SK-N-SH treated with all-trans-retinoic acid at 6 μM for 48 hours (cell line): Measurements from ENCODE around the gene CCSER1.
A peak's percentile ranks its signal among the peaks of the same experiment; 100 is the strongest.
"Not testable (repeated sequence)": the region's sequence is repeated elsewhere in the genome, so short reads cannot be mapped to it uniquely, and the experiment has no call there.

ENCODE experiments used
- ATAC-seq: fragments of 200-7000 bp; cut with Tn5 transposase; 3 replicates; pipeline ENCODE4 v1.9.1; 2020; ENCODE audit warnings: mild to moderate bottlenecking, moderate library complexity
- ARNTL ChIP-seq: fragments of 450-650 bp; formaldehyde crosslinking; IDR thresholded peaks from 2 replicates; pipeline ENCODE4 v1.5.0; 2020; ENCODE audit warnings: low read depth, mild to moderate bottlenecking, moderate library complexity, borderline replicate concordance
- BACH2 ChIP-seq: fragments of 250-450 bp; sonication (Bioruptor Pico); IDR thresholded peaks from 2 replicates; pipeline ENCODE4 v1.9.0; 2021; ENCODE audit warnings: mild to moderate bottlenecking, borderline replicate concordance
- CREB5 ChIP-seq: fragments of 250-450 bp; sonication (Bioruptor Pico); IDR thresholded peaks from 2 replicates; pipeline ENCODE4 v1.5.1; 2020; ENCODE audit warnings: low read depth, mild to moderate bottlenecking, moderate library complexity
- CSDC2 ChIP-seq: fragments of 250-450 bp; sonication (Bioruptor Pico); IDR thresholded peaks from 2 replicates; pipeline ENCODE4 v1.5.0; 2020; ENCODE audit warnings: mild to moderate bottlenecking, moderate library complexity
- CSRNP3 ChIP-seq: fragments of 250-450 bp; sonication (Bioruptor Pico); IDR thresholded peaks from 2 replicates; pipeline ENCODE4 v1.5.1; 2021; ENCODE audit warnings: mild to moderate bottlenecking, moderate library complexity
- ESRRG ChIP-seq: fragments of 250-450 bp; sonication (Bioruptor Pico); IDR thresholded peaks from 2 replicates; pipeline ENCODE4 v1.6.1; 2021; ENCODE audit warnings: mild to moderate bottlenecking
- GLIS3 ChIP-seq: fragments of 250-450 bp; sonication (Bioruptor Pico); IDR thresholded peaks from 2 replicates; pipeline ENCODE4 v1.5.0; 2020; ENCODE audit warnings: mild to moderate bottlenecking, moderate library complexity
- ISL1 ChIP-seq: fragments of 250-450 bp; sonication (Bioruptor Pico); IDR thresholded peaks from 2 replicates; pipeline ENCODE4 v2.1.2; 2022; ENCODE audit warnings: mild to moderate bottlenecking, moderate library complexity
- OSR1 ChIP-seq: fragments of 250-450 bp; sonication (Bioruptor Pico); IDR thresholded peaks from 2 replicates; pipeline ENCODE4 v1.8.0; 2022; ENCODE audit warnings: moderate library complexity, mild to moderate bottlenecking, inconsistent platforms
- PATZ1 ChIP-seq: fragments of 250-450 bp; sonication (Bioruptor Pico); IDR thresholded peaks from 2 replicates; pipeline ENCODE4 v1.8.0; 2020; ENCODE audit warnings: mild to moderate bottlenecking, moderate library complexity, borderline replicate concordance
- POU6F1 ChIP-seq: fragments of 250-450 bp; sonication (Bioruptor Pico); IDR thresholded peaks from 2 replicates; pipeline ENCODE4 v1.8.0; 2021; ENCODE audit warnings: low read depth, mild to moderate bottlenecking, moderate library complexity, borderline replicate concordance
- PPARA ChIP-seq: fragments of 250-450 bp; sonication (Bioruptor Pico); IDR thresholded peaks from 2 replicates; pipeline ENCODE4 v1.5.0; 2020; ENCODE audit warnings: mild to moderate bottlenecking, borderline replicate concordance
- RARB ChIP-seq: fragments of 250-450 bp; sonication (Bioruptor Pico); IDR thresholded peaks from 2 replicates; pipeline ENCODE4 v1.8.0; 2021; ENCODE audit warnings: mild to moderate bottlenecking, moderate library complexity
- SNAI2 ChIP-seq: fragments of 250-450 bp; sonication (Bioruptor Pico); IDR thresholded peaks from 2 replicates; pipeline ENCODE4 v1.5.0; 2020; ENCODE audit warnings: mild to moderate bottlenecking, moderate library complexity
- TCF4 ChIP-seq: fragments of 250-450 bp; sonication (Bioruptor Pico); IDR thresholded peaks from 2 replicates; pipeline ENCODE4 v1.8.0; 2021; ENCODE audit warnings: mild to moderate bottlenecking, moderate library complexity, borderline replicate concordance
- TOX ChIP-seq: fragments of 250-450 bp; sonication (Bioruptor Pico); IDR thresholded peaks from 2 replicates; pipeline ENCODE4 v1.8.0; 2021; ENCODE audit warnings: mild to moderate bottlenecking, moderate library complexity, borderline replicate concordance
- TSHZ2 ChIP-seq: fragments of 250-450 bp; sonication (Bioruptor Pico); IDR thresholded peaks from 2 replicates; pipeline ENCODE4 v1.5.0; 2020; ENCODE audit warnings: mild to moderate bottlenecking, moderate library complexity
- ZC3H10 ChIP-seq: fragments of 250-450 bp; sonication (Bioruptor Pico); IDR thresholded peaks from 2 replicates; pipeline ENCODE4 v1.5.1; 2021; ENCODE audit warnings: mild to moderate bottlenecking, moderate library complexity
- ZFP3 ChIP-seq: fragments of 250-450 bp; sonication (Bioruptor Pico); IDR thresholded peaks from 2 replicates; pipeline ENCODE4 v1.5.0; 2020; ENCODE audit warnings: mild to moderate bottlenecking, moderate library complexity
- ZFP30 ChIP-seq: fragments of 450-650 bp; formaldehyde crosslinking; IDR thresholded peaks from 2 replicates; pipeline ENCODE4 v1.5.0; 2022; ENCODE audit warnings: mild to moderate bottlenecking, moderate library complexity

The CCSER1 gene

DNA sequence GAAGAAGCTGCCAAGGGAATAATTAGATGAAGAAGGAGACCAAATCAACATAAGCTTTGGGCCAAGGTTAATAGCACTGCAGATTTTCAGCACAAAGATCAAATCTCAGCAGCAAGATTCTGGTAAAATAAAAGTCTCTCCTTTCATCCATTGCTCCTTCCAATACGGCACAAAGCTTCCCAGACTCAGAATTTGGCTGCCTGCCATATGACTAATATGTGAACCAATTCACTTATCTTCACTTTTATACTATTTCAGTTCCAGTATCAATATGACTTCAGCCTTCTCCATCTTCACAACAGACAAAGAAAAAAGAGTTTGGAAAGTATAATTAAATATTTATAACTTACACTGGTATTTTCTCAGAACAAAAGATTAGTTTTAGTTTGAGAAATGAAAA lies 1198.3 kb downstream of the CCSER1 start (continued):
- no peak for TF ChIP-seq TSHZ2 (CRISPR knock-in tag)
- peak; percentile 85 for TF ChIP-seq ISL1 (CRISPR knock-in tag)

DNA sequence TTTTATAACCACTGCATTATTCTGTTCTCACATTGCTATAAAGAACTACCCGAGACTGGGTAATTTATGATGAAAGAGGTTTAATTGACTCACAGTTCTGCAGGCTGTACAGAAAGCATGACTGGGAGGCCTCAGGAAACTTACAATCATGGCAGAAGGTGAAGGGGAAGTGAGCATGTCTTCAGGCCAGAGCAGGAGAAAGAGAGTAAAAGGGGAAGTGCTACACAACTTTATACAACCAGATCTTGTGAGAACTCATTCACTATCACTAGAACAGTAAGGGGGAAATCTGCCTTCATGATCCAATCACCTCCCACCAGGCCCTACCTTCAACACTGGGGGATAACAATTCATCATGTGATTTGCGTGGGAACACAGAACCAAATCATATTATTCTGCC lies 1199.0 kb downstream of the CCSER1 start:
- ATAC-seq, result not testable (repeated sequence)

DNA sequence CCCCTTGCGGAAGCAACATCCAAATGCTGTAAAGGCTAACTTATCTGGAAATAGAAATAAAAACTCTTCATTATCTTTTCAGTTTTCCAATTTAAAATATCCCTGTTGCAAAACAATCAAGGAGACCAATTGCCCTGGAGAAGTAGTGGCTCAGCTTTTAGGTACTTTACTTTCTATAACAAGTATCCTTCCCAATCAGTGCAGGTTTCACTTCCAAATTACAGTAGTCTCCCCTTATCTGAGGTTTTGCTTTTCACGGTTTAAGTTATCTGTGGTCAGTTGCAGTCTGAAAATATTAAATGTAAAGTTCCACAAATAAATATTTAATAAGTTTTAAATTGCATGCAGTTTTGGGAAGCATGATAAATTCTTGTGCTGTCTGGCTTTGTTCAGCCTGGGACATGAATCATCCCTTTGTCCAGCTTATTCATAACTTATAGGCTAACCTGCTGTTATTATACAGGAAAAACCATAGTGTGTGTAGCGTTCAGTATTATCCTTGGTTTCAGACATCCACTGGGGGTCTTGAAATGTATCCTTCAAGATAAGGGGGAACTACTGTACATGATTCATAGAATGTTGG lies 1203.5 kb downstream of the CCSER1 start:
- peak; percentile 84 for ATAC-seq

GRCh38 chr4:91340822-91341221 lies 1213.6 kb downstream of the CCSER1 start:
- TF ChIP-seq OSR1 (CRISPR knock-in tag) (no peak), ISL1 (CRISPR knock-in tag) (peak; percentile 54; the same call in 1 of the 2 replicates)
- peak; percentile 53; the same call in 2 of the 3 replicates for ATAC-seq

More for the DNA sequence above, 1203.5 kb downstream of the CCSER1 start:
- no peak for TF ChIP-seq CREB5 (CRISPR knock-in tag)
- no peak for TF ChIP-seq GLIS3
- no peak for TF ChIP-seq ZFP3 (CRISPR knock-in tag)
- TF ChIP-seq ESRRG (CRISPR knock-in tag), result no peak
- TF ChIP-seq ISL1 (CRISPR knock-in tag), result no peak
- TF ChIP-seq TCF4 (CRISPR knock-in tag), result no peak
- TF ChIP-seq ZC3H10 (CRISPR knock-in tag), result no peak
- no peak for TF ChIP-seq SNAI2 (CRISPR knock-in tag)
- TF ChIP-seq BACH2 (CRISPR knock-in tag), result no peak
- TF ChIP-seq CSDC2, result no peak
- TF ChIP-seq ZFP30 (CRISPR knock-in tag), result no peak
- no peak for TF ChIP-seq POU6F1 (CRISPR knock-in tag)
- no peak for TF ChIP-seq ARNTL
- TF ChIP-seq OSR1 (CRISPR knock-in tag), result no peak

GRCh38 chr4:91345632-91346031 lies 1218.4 kb downstream of the CCSER1 start:
- no peak for ATAC-seq
- TF ChIP-seq PPARA (CRISPR knock-in tag) (no peak), ISL1 (CRISPR knock-in tag) (no peak), RARB (no peak), ZFP3 (CRISPR knock-in tag) (no peak), TOX (no peak), TSHZ2 (CRISPR knock-in tag) (no peak), ARNTL (no peak), ESRRG (CRISPR knock-in tag) (no peak), SNAI2 (CRISPR knock-in tag) (no peak), BACH2 (CRISPR knock-in tag) (no peak), CSRNP3 (no peak), CSDC2 (no peak), PATZ1 (CRISPR knock-in tag) (no peak)

- not testable (repeated sequence) for ATAC-seq
These were observed 1229.3 kb downstream of the CCSER1 start for GRCh38 chr4:91356496-91356895.

GRCh38 chr4:91358016-91358415 lies 1230.8 kb downstream of the CCSER1 start:
- ATAC-seq, result not testable (repeated sequence)
